Measurements from ENCODE around the gene NAT9. TPM values are rescaled to one million over a fixed set of nuclear protein-coding genes. Genes with fewer than 3 reads are reported as not detected.

Gene NAT9
- total RNA-seq, 4 donors from 2014 or later = 18.3 to 34.4 (median 27.6) TPM

DNA sequence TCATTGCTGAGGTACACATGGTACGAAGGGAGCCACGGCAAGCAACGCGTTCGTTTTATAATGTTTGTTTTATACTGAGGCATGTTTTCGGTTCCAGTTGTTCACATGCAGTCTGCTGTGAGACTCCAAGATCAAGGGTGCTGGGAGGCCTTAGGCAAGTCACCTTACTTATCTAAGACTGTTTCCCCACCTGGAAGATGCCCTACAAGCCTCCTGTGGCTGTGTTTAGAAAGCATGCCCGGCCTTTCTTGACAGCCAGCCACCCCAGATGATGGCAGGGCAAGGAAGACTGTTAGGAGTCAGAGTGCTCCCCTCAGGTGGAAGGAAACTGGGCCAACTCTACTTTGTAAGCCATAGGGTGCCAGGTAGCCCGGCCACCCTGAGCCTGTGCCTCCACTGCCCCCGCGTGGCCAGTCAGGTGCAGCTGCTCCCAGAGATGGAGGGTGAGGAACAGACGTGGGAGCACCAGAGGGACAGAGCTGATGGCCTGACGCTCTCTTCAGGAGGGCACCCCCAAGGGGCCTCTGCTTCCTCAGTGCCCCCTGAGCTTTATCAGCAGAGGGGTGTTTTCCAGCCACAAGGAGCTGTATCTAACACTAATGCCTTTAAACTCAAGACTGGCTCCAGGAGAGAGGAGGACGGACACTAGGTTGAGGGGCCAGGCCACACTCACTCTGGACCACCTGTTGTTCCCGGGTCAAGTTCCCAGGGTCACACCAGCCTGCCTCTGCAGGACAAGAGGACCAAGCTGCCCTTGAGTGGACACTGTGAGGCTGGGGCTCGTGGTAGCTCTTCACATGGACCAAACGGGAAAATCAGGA, 5.4 kb downstream of the NAT9 start:
- in situ Hi-C loops (cut with MboI; ENCODE audit: low pct_ligation_motif_present in 1 of 4, low pct_unique_long_range_greater_than_20kb in 1 of 4, low sequenced_read_pairs in 3 of 4) = no loop called here
- H3K27ac ChIP-seq = peak overlapping the region in 3 of 4 donors; percentile 34 to 49 (median 35)
- peaks cover 5 to 28% (median 12%) of the 10 kb centered on the region in 4 donors for H3K4me1 ChIP-seq
- peaks cover 0 to 22% (median 9%) of the 10 kb centered on the region in 4 donors for H3K36me3 ChIP-seq
- no peaks in the 10 kb centered on the region for H3K9me3 ChIP-seq
- DNase-seq = peak; percentile 85
- TF ChIP-seq, protein P1, sequence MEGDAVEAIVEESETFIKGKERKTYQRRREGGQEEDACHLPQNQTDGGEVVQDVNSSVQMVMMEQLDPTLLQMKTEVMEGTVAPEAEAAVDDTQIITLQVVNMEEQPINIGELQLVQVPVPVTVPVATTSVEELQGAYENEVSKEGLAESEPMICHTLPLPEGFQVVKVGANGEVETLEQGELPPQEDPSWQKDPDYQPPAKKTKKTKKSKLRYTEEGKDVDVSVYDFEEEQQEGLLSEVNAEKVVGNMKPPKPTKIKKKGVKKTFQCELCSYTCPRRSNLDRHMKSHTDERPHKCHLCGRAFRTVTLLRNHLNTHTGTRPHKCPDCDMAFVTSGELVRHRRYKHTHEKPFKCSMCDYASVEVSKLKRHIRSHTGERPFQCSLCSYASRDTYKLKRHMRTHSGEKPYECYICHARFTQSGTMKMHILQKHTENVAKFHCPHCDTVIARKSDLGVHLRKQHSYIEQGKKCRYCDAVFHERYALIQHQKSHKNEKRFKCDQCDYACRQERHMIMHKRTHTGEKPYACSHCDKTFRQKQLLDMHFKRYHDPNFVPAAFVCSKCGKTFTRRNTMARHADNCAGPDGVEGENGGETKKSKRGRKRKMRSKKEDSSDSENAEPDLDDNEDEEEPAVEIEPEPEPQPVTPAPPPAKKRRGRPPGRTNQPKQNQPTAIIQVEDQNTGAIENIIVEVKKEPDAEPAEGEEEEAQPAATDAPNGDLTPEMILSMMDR (IDR thresholded peaks at IDR 0.05) = peak; percentile 64 to 92 (median 87)
- TF ChIP-seq EP300 (IDR thresholded peaks at IDR 0.05; ENCODE audit: low read depth) (no peak), POLR2A (IDR thresholded peaks at IDR 0.05) (no peak), POLR2AphosphoS5 (IDR thresholded peaks at IDR 0.05) (peak in 1 of 3 donors; percentile 43)
- intact Hi-C loops (cut with DNase I; ENCODE audit: low total_unique reads) = no loop called here
- H3K4me3 ChIP-seq = no peak overlapping the region
- no peaks in the 10 kb centered on the region for H3K27me3 ChIP-seq
- 64 to 74% methylated on average over 3 to 13 of the region's 16 CpGs for WGBS, 2 donors (ENCODE audit: low coverage in 1 of 2)

DNA sequence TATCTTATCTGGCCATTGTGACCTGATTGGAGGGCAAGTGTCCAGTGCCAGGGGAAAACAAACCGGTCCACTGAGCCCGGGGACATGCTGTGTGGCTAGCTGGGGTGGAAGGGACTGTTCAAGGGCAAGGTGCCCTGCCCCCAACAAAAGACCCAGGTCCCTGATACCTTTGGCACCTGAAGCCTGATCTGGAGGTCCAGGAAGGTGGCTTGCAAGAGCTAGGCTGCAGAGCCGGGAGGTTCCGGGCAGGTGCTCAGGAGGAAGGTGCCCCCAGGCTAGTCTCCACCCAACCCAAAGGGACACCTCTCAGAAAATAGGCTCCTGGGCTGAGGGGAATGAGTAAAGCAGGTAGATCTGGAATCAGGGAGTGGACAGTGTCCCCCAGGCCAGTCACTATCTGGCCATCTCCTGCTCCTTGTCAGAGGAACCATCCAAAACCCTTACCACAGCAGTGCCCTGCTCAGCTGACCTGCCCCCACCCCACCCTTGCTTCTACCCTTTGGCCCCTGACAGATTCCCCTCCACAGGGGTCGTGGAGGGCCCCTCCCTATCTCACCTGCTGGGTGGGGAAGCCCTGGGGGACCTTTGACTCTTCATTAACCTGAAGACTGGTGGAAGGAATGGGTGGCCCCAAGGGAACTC, 6.2 kb downstream of the NAT9 start:
- WGBS, 2 donors (ENCODE audit: low coverage in 1 of 2) = 63% methylated on average over 5 of the region's 5 CpGs; no CpG with 5 or more reads in 1 of the 2 donors
- Histone ChIP-seq H3K27ac (peak overlapping the region in 3 of 4 donors; percentile 34 to 49 (median 35)), H3K27me3 (no peaks in the 10 kb centered on the region), H3K4me1 (peaks cover 0 to 22% (median 5%) of the 10 kb centered on the region in 4 donors), H3K9me3 (no peaks in the 10 kb centered on the region), H3K36me3 (peaks cover 0 to 22% (median 9%) of the 10 kb centered on the region in 4 donors), H3K4me3 (no peak overlapping the region)
- TF ChIP-seq, protein P1 (IDR thresholded peaks at IDR 0.05) = no peak
- TF ChIP-seq POLR2AphosphoS5 (IDR thresholded peaks at IDR 0.05) (no peak), EP300 (IDR thresholded peaks at IDR 0.05; ENCODE audit: low read depth) (no peak)
- DNase-seq = no peak
- in situ Hi-C loops (cut with MboI; ENCODE audit: low pct_ligation_motif_present in 1 of 4, low pct_unique_long_range_greater_than_20kb in 1 of 4, low sequenced_read_pairs in 3 of 4) (no loop called here), intact Hi-C loops (cut with DNase I; ENCODE audit: low total_unique reads) (no loop called here)

DNA sequence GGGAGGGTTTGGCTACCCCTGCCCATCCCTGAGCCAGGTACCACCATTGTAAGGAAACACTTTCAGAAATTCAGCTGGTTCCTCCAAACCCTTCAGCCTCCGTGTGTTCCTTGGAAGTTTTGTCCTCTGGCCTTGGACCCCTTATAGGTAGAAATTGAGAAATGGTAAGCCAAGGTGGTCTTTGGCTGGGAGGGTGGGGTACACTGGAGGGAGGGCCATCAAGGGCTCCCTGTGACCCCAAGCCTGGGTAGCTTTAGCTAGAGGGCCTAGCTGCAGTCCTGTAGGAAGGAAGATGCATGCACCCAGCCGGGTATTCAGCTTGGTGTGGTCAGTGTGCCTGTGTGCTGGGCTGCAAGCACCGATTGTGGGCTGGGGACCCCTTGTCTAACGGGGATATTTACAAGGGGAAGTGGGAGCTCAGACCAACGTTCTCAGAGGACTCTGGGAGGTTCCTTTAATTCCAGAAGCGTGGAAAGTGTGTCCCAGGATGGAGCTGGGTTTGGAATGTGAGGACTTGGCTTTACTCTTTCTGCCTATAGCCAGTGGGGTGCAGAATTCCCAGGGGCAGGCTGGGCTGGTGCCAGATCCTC, 6.8 kb downstream of the NAT9 start:
- in situ Hi-C loops (cut with MboI; ENCODE audit: low pct_ligation_motif_present in 1 of 4, low pct_unique_long_range_greater_than_20kb in 1 of 4, low sequenced_read_pairs in 3 of 4) (no loop called here), intact Hi-C loops (cut with DNase I; ENCODE audit: low total_unique reads) (no loop called here)
- H3K4me1 ChIP-seq = peaks cover 0 to 24% (median 5%) of the 10 kb centered on the region in 4 donors
- DNase-seq = no peak
- H3K36me3 ChIP-seq = peaks cover 0 to 22% (median 9%) of the 10 kb centered on the region in 4 donors
- no peak overlapping the region for H3K4me3 ChIP-seq
- TF ChIP-seq POLR2A (IDR thresholded peaks at IDR 0.05) = no peak
- TF ChIP-seq, protein P1 (IDR thresholded peaks at IDR 0.05) = no peak
- no peak for TF ChIP-seq POLR2AphosphoS5 (IDR thresholded peaks at IDR 0.05)
- no peak for TF ChIP-seq EP300 (IDR thresholded peaks at IDR 0.05; ENCODE audit: low read depth)
- WGBS, 2 donors (ENCODE audit: low coverage in 1 of 2) = 50 to 77% methylated on average over 2 to 6 of the region's 6 CpGs
- no peak overlapping the region for H3K27ac ChIP-seq
- no peaks in the 10 kb centered on the region for H3K9me3 ChIP-seq
- no peaks in the 10 kb centered on the region for H3K27me3 ChIP-seq

DNA sequence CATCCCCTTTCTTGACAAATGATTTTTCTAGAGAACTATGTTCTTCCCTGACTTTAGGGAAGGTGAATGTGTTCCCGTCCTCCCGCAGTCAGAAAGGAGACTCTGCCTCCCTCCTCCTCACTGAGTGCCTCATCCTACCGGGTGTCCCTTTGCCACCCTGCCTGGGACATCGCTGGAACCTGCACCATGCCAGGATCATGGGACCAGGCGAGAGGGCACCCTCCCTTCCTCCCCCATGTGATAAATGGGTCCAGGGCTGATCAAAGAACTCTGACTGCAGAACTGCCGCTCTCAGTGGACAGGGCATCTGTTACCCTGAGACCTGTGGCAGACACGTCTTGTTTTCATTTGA, 7.4 kb downstream of the NAT9 start:
- Histone ChIP-seq H3K27ac (no peak overlapping the region), H3K9me3 (no peaks in the 10 kb centered on the region), H3K4me1 (peaks cover 0 to 30% (median 11%) of the 10 kb centered on the region in 4 donors), H3K4me3 (no peak overlapping the region), H3K36me3 (peaks cover 0 to 22% (median 9%) of the 10 kb centered on the region in 4 donors), H3K27me3 (no peaks in the 10 kb centered on the region)
- WGBS, 2 donors (ENCODE audit: low coverage in 1 of 2) = 90% methylated on average over 7 of the region's 7 CpGs; no CpG with 5 or more reads in 1 of the 2 donors
- no peak for DNase-seq
- TF ChIP-seq, protein P1 (IDR thresholded peaks at IDR 0.05) = no peak
- TF ChIP-seq POLR2AphosphoS5 (IDR thresholded peaks at IDR 0.05) (no peak), EP300 (IDR thresholded peaks at IDR 0.05; ENCODE audit: low read depth) (no peak), POLR2A (IDR thresholded peaks at IDR 0.05) (no peak)
- intact Hi-C loops (cut with DNase I; ENCODE audit: low total_unique reads) (no loop called here), in situ Hi-C loops (cut with MboI; ENCODE audit: low pct_ligation_motif_present in 1 of 4, low pct_unique_long_range_greater_than_20kb in 1 of 4, low sequenced_read_pairs in 3 of 4) (no loop called here)
